Measurements from ENCODE around the gene CMIP. TPM values are rescaled to one million over a fixed set of nuclear protein-coding genes. Genes with fewer than 3 reads are reported as not detected.

Gene CMIP
- polyA plus RNA-seq, 1 donor from 2014 or later: 15.1 TPM

DNA sequence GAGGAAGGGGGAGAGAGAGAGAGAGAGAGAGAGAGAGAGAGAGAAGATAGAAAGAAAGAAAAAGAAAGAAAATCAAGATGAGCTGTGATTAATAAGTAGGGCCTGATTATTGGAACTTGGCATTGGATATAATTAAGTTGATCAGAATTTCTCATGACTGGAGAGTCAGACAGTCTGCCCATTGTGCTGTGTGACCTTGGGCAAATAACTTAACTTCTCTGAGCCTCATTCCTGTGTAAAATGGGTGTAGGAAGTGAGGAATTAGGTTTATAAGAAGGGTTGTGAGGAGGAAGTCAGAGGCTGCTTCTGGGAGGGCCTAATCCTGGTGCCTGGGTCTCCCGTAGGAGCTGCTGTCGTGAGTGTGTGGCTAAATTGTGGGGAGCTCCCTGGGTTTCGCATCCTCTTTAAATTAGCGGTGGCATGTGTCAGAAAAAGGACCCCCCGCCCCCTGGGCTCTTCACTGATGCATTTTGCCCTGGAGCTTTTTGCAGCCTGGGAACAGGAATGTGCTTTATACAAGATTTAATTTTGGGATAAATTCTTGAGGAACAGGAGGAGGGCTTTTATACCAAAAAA is 76.0 kb downstream of the CMIP start:
- Histone ChIP-seq H3F3A (ENCODE audit: insufficient read depth, low read length, poor library complexity, severe bottlenecking) (peaks cover 4% of the 10 kb centered on the region), H3K27ac (ENCODE audit: low read length) (peak overlapping the region; percentile 99), H3K79me2 (replicated peaks; ENCODE audit: insufficient read depth, low read length) (peaks cover 78% of the 10 kb centered on the region), H4K20me1 (ENCODE audit: insufficient read depth) (no peaks in the 10 kb centered on the region), H3K9me3 (ENCODE audit: low read length) (no peaks in the 10 kb centered on the region), H2AFZ (ENCODE audit: low read depth, low read length) (no peak overlapping the region), H3K9me2 (ENCODE audit: insufficient read depth, low read length) (no peaks in the 10 kb centered on the region), H3K4me2 (ENCODE audit: low read length) (peak overlapping the region; percentile 33), H3K4me3 (ENCODE audit: low read length) (peak overlapping the region; percentile 56), H3K27me3 (ENCODE audit: insufficient read depth, low read depth, low read length) (no peaks in the 10 kb centered on the region), H3K9ac (ENCODE audit: low read length) (peak overlapping the region; percentile 74), H3K36me3 (ENCODE audit: insufficient read depth, low read length) (peaks cover 6% of the 10 kb centered on the region)
- no peak for TF ChIP-seq SMC3 (conservative IDR thresholded peaks at IDR 0.05; ENCODE audit: poor library complexity)
- TF ChIP-seq EP300 (conservative IDR thresholded peaks at IDR 0.05; ENCODE audit: poor library complexity, severe bottlenecking): no peak
- TF ChIP-seq, protein P1, sequence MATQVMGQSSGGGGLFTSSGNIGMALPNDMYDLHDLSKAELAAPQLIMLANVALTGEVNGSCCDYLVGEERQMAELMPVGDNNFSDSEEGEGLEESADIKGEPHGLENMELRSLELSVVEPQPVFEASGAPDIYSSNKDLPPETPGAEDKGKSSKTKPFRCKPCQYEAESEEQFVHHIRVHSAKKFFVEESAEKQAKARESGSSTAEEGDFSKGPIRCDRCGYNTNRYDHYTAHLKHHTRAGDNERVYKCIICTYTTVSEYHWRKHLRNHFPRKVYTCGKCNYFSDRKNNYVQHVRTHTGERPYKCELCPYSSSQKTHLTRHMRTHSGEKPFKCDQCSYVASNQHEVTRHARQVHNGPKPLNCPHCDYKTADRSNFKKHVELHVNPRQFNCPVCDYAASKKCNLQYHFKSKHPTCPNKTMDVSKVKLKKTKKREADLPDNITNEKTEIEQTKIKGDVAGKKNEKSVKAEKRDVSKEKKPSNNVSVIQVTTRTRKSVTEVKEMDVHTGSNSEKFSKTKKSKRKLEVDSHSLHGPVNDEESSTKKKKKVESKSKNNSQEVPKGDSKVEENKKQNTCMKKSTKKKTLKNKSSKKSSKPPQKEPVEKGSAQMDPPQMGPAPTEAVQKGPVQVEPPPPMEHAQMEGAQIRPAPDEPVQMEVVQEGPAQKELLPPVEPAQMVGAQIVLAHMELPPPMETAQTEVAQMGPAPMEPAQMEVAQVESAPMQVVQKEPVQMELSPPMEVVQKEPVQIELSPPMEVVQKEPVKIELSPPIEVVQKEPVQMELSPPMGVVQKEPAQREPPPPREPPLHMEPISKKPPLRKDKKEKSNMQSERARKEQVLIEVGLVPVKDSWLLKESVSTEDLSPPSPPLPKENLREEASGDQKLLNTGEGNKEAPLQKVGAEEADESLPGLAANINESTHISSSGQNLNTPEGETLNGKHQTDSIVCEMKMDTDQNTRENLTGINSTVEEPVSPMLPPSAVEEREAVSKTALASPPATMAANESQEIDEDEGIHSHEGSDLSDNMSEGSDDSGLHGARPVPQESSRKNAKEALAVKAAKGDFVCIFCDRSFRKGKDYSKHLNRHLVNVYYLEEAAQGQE (IDR thresholded peaks at IDR 0.05; ENCODE audit: borderline replicate concordance): no peak
- TF ChIP-seq, protein P2, sequence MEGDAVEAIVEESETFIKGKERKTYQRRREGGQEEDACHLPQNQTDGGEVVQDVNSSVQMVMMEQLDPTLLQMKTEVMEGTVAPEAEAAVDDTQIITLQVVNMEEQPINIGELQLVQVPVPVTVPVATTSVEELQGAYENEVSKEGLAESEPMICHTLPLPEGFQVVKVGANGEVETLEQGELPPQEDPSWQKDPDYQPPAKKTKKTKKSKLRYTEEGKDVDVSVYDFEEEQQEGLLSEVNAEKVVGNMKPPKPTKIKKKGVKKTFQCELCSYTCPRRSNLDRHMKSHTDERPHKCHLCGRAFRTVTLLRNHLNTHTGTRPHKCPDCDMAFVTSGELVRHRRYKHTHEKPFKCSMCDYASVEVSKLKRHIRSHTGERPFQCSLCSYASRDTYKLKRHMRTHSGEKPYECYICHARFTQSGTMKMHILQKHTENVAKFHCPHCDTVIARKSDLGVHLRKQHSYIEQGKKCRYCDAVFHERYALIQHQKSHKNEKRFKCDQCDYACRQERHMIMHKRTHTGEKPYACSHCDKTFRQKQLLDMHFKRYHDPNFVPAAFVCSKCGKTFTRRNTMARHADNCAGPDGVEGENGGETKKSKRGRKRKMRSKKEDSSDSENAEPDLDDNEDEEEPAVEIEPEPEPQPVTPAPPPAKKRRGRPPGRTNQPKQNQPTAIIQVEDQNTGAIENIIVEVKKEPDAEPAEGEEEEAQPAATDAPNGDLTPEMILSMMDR (IDR thresholded peaks at IDR 0.05; ENCODE audit: poor library complexity, severe bottlenecking): no peak
- TF ChIP-seq TAF1 (IDR thresholded peaks at IDR 0.05; ENCODE audit: low read depth): no peak
- no peak for TF ChIP-seq EZH2 (IDR thresholded peaks at IDR 0.05; ENCODE audit: borderline replicate concordance, insufficient read depth, low read length, poor library complexity, severe bottlenecking)
- no peak for TF ChIP-seq MXI1 (conservative IDR thresholded peaks at IDR 0.05; ENCODE audit: poor library complexity, severe bottlenecking)
- no peak for TF ChIP-seq RAD21 (conservative IDR thresholded peaks at IDR 0.05)
- TF ChIP-seq POLR2AphosphoS5 (IDR thresholded peaks at IDR 0.05): no peak

DNA sequence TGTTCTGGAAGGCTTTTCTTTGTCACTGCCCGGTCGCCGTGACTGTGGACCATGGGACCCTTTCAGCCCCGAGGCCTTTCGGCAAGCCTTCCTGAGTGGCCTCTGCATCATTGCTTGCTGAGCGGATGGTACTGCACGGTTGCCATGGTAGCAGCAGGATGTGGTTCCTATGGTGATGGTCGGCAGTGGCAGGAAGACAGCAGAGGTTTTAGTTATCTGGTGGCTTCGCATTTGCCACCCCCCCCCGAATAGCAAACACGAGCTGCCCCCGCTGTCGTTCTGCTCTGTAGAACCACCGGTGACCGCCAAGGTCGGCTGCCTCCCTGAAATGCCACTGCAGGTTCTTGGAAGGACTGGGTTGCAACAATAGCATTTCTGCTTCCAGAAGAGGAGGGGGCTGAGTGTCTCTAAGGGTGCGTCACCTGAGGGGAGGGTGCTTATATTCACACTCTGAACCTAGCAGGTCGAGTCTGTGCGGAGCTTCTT is 76.6 kb downstream of the CMIP start:
- TF ChIP-seq POLR2AphosphoS5 (IDR thresholded peaks at IDR 0.05): peak; percentile 76
- TF ChIP-seq SMC3 (conservative IDR thresholded peaks at IDR 0.05; ENCODE audit: poor library complexity): peak; percentile 64
- no peak for TF ChIP-seq TAF1 (IDR thresholded peaks at IDR 0.05; ENCODE audit: low read depth)
- TF ChIP-seq, protein P1 (IDR thresholded peaks at IDR 0.05; ENCODE audit: borderline replicate concordance): peak; percentile 82
- TF ChIP-seq EZH2 (IDR thresholded peaks at IDR 0.05; ENCODE audit: borderline replicate concordance, insufficient read depth, low read length, poor library complexity, severe bottlenecking): no peak
- TF ChIP-seq RAD21 (conservative IDR thresholded peaks at IDR 0.05): peak; percentile 55
- TF ChIP-seq, protein P2 (IDR thresholded peaks at IDR 0.05; ENCODE audit: poor library complexity, severe bottlenecking): peak; percentile 27
- peak; percentile 88 for TF ChIP-seq EP300 (conservative IDR thresholded peaks at IDR 0.05; ENCODE audit: poor library complexity, severe bottlenecking)
- TF ChIP-seq MXI1 (conservative IDR thresholded peaks at IDR 0.05; ENCODE audit: poor library complexity, severe bottlenecking): peak; percentile 86
- peaks cover 79% of the 10 kb centered on the region for H3K79me2 ChIP-seq (replicated peaks; ENCODE audit: insufficient read depth, low read length)
- no peaks in the 10 kb centered on the region for H4K20me1 ChIP-seq (ENCODE audit: insufficient read depth)
- peak overlapping the region; percentile 89 for H3K4me2 ChIP-seq (ENCODE audit: low read length)
- no peaks in the 10 kb centered on the region for H3K9me3 ChIP-seq (ENCODE audit: low read length)
- peaks cover 6% of the 10 kb centered on the region for H3K36me3 ChIP-seq (ENCODE audit: insufficient read depth, low read length)
- H3K4me3 ChIP-seq (ENCODE audit: low read length): peak overlapping the region; percentile 56
- peak overlapping the region; percentile 99 for H3K27ac ChIP-seq (ENCODE audit: low read length)
- H2AFZ ChIP-seq (ENCODE audit: low read depth, low read length): no peak overlapping the region
- peak overlapping the region; percentile 74 for H3K9ac ChIP-seq (ENCODE audit: low read length)
- no peaks in the 10 kb centered on the region for H3K9me2 ChIP-seq (ENCODE audit: insufficient read depth, low read length)
- no peaks in the 10 kb centered on the region for H3K27me3 ChIP-seq (ENCODE audit: insufficient read depth, low read depth, low read length)
- peaks cover 4% of the 10 kb centered on the region for H3F3A ChIP-seq (ENCODE audit: insufficient read depth, low read length, poor library complexity, severe bottlenecking)
